Thoracic aorta (tissue), 2 donors: ENCODE measurements around the gene PLAAT5. TPM values are rescaled to one million over a fixed set of nuclear protein-coding genes. Genes with fewer than 3 reads are reported as not detected.

Source experiments
- ATAC-seq: fragments of 150-250 bp; one replicate; pipeline ENCODE4 v1.8.0; 2017; ENCODE audit warnings: low read depth; ENCODE audit not compliant: insufficient number of reproducible peaks, low FRiP score
- DNase-seq: peaks from one replicate; pipeline ENCODE4 v3.0.0-alpha.2; 2020; ENCODE audit warnings: low spot score
- H3K27ac ChIP-seq, 2 donors: fragments of 200-600 bp; sonication (generic); 1 replicate in 1 of 2; 2 replicates in 1 of 2; pipeline ENCODE4 v1.5.1; 2016; ENCODE audit warnings: mild to moderate bottlenecking in 2 of 2, moderate library complexity in 2 of 2
- H3K27me3 ChIP-seq: fragments of 200-600 bp; sonication (generic); replicated peaks from 2 replicates; pipeline ENCODE4 v1.6.0; 2016; ENCODE audit warnings: mild to moderate bottlenecking; ENCODE audit not compliant: insufficient read depth
- H3K36me3 ChIP-seq: fragments of 200-600 bp; sonication (generic); one replicate; pipeline ENCODE4 v1.5.1; 2016
- H3K4me1 ChIP-seq, 2 donors: fragments of 200-600 bp; sonication (generic); 1 replicate in 1 of 2; 2 replicates in 1 of 2; pipeline versions ENCODE4 v1.5.1 to v1.6.0; 2016; ENCODE audit warnings: low read depth in 2 of 2, mild to moderate bottlenecking in 1 of 2; ENCODE audit not compliant: control insufficient read depth in 1 of 2
- H3K4me3 ChIP-seq: fragments of 200-600 bp; sonication (generic); 2 replicates; pipeline ENCODE4 v1.5.1; 2016; ENCODE audit warnings: mild to moderate bottlenecking
- H3K9me3 ChIP-seq: fragments of 200-600 bp; sonication (generic); 2 replicates; pipeline ENCODE4 v1.5.1; 2016
- total RNA-seq, 2 donors: library from RNA; depleted of rRNA; stranded (reverse); fragments of >200 nt; gene quantifications; one replicate each; pipeline versions ENCODE4 v1.1.0 to v1.2.3, GENCODE V29; 2016
- TF ChIP-seq, protein P1 (sequence below): fragments of 200-600 bp; sonication (generic); IDR thresholded peaks from one replicate; pipeline ENCODE4 v1.5.1; 2019; ENCODE audit warnings: antibody characterized with exemption

The PLAAT5 gene
- total RNA-seq, 2 donors from 2014 or later = 0.49 to 1.8 TPM

DNA sequence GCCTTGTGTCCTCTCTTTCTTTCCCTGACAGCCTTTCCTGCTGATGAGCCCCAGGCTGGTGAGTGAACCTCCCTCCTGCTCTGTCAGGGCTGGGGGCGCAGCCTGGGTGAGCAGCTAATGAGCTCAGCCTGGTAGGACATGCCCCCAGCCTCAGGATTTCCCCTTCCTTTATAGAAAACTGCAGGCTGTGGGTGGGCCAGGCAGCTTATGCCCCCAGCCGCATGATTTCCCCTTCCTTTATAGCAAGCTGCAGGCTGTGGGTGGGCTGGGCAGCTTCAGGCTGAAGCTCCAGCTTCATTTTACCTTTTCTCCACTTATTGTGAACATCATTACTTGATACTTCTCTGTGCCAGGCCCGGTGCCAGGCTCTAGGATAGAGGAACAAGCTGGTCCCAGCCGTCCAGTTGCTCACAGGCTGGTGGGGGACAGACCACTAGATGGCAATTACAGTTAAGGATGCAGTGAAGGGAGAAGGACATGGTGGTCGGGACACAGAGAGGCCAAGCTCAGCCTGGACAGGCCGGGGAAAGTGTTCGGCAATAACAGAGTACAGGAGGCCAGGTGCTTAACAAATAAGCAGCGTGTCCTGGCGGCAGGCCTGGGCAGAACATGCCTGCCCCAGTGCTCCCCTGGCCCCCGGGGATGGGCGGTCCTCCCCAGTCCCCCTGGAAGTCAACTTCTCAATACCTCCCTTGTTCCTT, 20.2 kb upstream of the PLAAT5 start:
- Histone ChIP-seq H3K4me3 (no peak overlapping the region), H3K27ac (no peak overlapping the region), H3K27me3 (no peaks in the 10 kb centered on the region), H3K4me1 (peaks cover 0 to 11% of the 10 kb centered on the region in 2 donors), H3K36me3 (no peaks in the 10 kb centered on the region), H3K9me3 (no peaks in the 10 kb centered on the region)
- DNase-seq = no peak
- no peak for ATAC-seq
- TF ChIP-seq, protein P1, sequence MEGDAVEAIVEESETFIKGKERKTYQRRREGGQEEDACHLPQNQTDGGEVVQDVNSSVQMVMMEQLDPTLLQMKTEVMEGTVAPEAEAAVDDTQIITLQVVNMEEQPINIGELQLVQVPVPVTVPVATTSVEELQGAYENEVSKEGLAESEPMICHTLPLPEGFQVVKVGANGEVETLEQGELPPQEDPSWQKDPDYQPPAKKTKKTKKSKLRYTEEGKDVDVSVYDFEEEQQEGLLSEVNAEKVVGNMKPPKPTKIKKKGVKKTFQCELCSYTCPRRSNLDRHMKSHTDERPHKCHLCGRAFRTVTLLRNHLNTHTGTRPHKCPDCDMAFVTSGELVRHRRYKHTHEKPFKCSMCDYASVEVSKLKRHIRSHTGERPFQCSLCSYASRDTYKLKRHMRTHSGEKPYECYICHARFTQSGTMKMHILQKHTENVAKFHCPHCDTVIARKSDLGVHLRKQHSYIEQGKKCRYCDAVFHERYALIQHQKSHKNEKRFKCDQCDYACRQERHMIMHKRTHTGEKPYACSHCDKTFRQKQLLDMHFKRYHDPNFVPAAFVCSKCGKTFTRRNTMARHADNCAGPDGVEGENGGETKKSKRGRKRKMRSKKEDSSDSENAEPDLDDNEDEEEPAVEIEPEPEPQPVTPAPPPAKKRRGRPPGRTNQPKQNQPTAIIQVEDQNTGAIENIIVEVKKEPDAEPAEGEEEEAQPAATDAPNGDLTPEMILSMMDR = no peak

DNA sequence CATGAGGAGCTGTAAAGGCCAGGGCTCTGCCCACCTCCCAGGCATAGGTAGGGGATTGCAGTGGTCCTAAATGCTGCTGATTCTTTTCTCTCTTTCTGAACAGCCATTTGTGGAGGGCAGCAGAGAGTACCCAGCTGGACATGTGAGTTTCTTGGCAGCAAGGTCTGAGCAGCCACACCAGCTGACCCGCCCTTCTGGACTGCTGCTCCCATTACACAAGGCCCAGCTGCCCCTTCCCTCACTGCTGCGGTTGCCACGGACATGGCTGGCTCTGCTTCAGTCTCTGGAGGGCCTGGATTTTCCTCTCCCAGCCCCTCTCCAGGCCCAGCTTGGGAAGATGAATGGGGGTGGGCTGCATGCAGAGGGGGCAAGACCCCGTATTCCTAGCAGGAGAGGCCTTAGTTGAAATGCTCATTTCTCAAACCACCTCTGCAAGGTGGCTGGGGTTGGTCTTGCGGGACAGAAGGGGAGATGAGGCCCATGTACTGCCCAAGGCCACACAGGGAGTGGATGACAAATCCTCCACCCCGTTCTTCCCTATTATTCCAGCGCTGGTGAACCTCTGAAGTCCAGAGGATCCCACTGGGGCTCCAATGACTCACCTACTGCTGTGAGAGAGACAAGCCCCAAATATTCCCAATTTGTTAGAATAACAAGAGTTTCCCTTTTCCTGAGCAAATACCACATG, 19.5 kb upstream of the PLAAT5 start:
- TF ChIP-seq, protein P1 = no peak
- H3K27ac ChIP-seq = no peak overlapping the region

GRCh38 chr11:63508745-63509144, 17.8 kb upstream of the PLAAT5 start:
- Histone ChIP-seq H3K27ac (no peak overlapping the region), H3K36me3 (no peaks in the 10 kb centered on the region), H3K4me3 (no peak overlapping the region), H3K4me1 (peaks cover 3 to 21% of the 10 kb centered on the region in 2 donors), H3K9me3 (no peaks in the 10 kb centered on the region), H3K27me3 (no peaks in the 10 kb centered on the region)
- ATAC-seq (no peak), DNase-seq (no peak)
- TF ChIP-seq, protein P1 = no peak

More for the DNA sequence above, 19.5 kb upstream of the PLAAT5 start:
- DNase-seq (no peak), ATAC-seq (no peak)
- H3K4me1 ChIP-seq = peaks cover 0 to 12% of the 10 kb centered on the region in 2 donors
- no peaks in the 10 kb centered on the region for H3K27me3 ChIP-seq
- H3K36me3 ChIP-seq = no peaks in the 10 kb centered on the region
- no peak overlapping the region for H3K4me3 ChIP-seq
- no peaks in the 10 kb centered on the region for H3K9me3 ChIP-seq

DNA sequence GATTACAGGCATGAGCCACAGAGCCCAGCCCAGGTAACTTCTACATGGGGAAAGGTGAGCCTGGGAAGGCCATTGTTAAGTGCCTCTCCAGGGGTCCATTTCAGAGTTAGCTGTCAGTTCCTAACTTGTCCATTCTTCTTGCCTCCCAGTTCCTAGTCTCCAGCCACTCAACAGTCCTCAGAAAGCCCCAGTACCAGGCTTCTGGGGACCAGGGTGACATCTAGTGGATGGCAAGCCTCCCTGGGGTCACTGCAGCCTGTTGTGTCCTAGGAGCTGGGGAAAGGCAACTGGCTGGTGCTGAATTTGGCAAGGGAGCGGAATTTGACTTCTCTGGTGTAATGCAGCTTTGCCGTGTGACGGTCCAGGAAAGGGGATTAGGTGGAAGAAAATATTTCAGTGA, 17.0 kb upstream of the PLAAT5 start:
- H3K27ac ChIP-seq = no peak overlapping the region
- H3K4me3 ChIP-seq = no peak overlapping the region
- DNase-seq = no peak
- H3K27me3 ChIP-seq = no peaks in the 10 kb centered on the region
- H3K36me3 ChIP-seq = no peaks in the 10 kb centered on the region
- ATAC-seq = no peak
- H3K4me1 ChIP-seq = peaks cover 3 to 21% of the 10 kb centered on the region in 2 donors
- TF ChIP-seq, protein P1 = no peak
- no peaks in the 10 kb centered on the region for H3K9me3 ChIP-seq

- TF ChIP-seq, protein P1 = no peak
- DNase-seq (no peak), ATAC-seq (no peak)
- no peaks in the 10 kb centered on the region for H3K9me3 ChIP-seq
- no peak overlapping the region for H3K4me3 ChIP-seq
- no peaks in the 10 kb centered on the region for H3K36me3 ChIP-seq
- no peaks in the 10 kb centered on the region for H3K27me3 ChIP-seq
- no peak overlapping the region for H3K27ac ChIP-seq
- H3K4me1 ChIP-seq = peaks cover 3 to 21% of the 10 kb centered on the region in 2 donors
Observed at GRCh38 chr11:63507511-63507910, 16.5 kb upstream of the PLAAT5 start.
